Esophagus squamous epithelium (tissue), 5 donors: ENCODE data around the gene FGF16. TPM values are rescaled to one million over a fixed set of nuclear protein-coding genes. Genes with fewer than 3 reads are reported as not detected.

Experiments used
- DNase-seq: peaks from one replicate; lab custom pipeline; 2025; lab: John Stamatoyannopoulos, UW
- H3K27ac ChIP-seq, 4 donors: fragments of 200-600 bp; sonication (generic); one replicate each; pipeline ENCODE4 v1.5.1; 2016 to 2019; ENCODE audit warnings: mild to moderate bottlenecking in 1 of 4
- H3K27me3 ChIP-seq, 4 donors: fragments of 200-600 bp; sonication (generic); 1 replicate in 3 of 4; 2 replicates in 1 of 4; pipeline versions ENCODE4 v1.5.1 to v1.6.0; 2017 to 2021; ENCODE audit warnings: antibody characterized with exemption in 1 of 4
- H3K36me3 ChIP-seq, 3 donors: fragments of 200-600 bp; sonication (generic); one replicate each; pipeline ENCODE4 v1.5.1; 2016 to 2019
- H3K4me1 ChIP-seq, 3 donors: fragments of 200-600 bp; sonication (generic); one replicate each; pipeline ENCODE4 v1.5.1; 2017 to 2019
- H3K4me3 ChIP-seq, 4 donors: fragments of 200-600 bp; sonication (generic); 1 replicate in 3 of 4; 2 replicates in 1 of 4; pipeline ENCODE4 v1.5.1; 2016 to 2019; ENCODE audit warnings: mild to moderate bottlenecking in 2 of 4, moderate library complexity in 1 of 4
- H3K9me3 ChIP-seq, 3 donors: fragments of 200-600 bp; sonication (generic); one replicate each; pipeline ENCODE4 v1.5.1; 2016 to 2019
- POLR2A ChIP-seq, 4 donors: fragments of 450-650 bp; IDR thresholded peaks; one replicate each; pipeline ENCODE4 v1.6.1; 2017; ENCODE audit warnings: antibody characterized with exemption in 4 of 4, mild to moderate bottlenecking in 4 of 4, moderate library complexity in 3 of 4
- WGBS, 2 donors: methylation state at CpG; one replicate each; pipeline ENCODE4 v1.1.5; 2018; 5-methylcytosine and 5-hydroxymethylcytosine counted together
- intact Hi-C: fragments of 100-400 bp; cut with DNase I; formaldehyde crosslinking; loops from one replicate; pipeline ENCODE4 v1.15.0; 2022
- total RNA-seq, 4 donors: library from RNA; depleted of rRNA; stranded (reverse); fragments of >200 nt; gene quantifications; one replicate each; pipeline ENCODE4 v1.1.0, GENCODE V29; 2016
- TF ChIP-seq, protein P1 (sequence below), 6 experiments: fragments of 450-650 bp in 4 of 6; fragments of 200-600 bp in 2 of 6; sonication (generic) in 2 of 6; IDR thresholded peaks; one replicate each; pipeline ENCODE4 v1.5.1; 2016 to 2019; ENCODE audit warnings: antibody characterized with exemption in 6 of 6, mild to moderate bottlenecking in 4 of 6, moderate library complexity in 4 of 6
- donor health status: DM: yes; HTN: yes; CAD: no.

FGF16 gene
- total RNA-seq, 4 donors from 2014 or later: not detected

DNA sequence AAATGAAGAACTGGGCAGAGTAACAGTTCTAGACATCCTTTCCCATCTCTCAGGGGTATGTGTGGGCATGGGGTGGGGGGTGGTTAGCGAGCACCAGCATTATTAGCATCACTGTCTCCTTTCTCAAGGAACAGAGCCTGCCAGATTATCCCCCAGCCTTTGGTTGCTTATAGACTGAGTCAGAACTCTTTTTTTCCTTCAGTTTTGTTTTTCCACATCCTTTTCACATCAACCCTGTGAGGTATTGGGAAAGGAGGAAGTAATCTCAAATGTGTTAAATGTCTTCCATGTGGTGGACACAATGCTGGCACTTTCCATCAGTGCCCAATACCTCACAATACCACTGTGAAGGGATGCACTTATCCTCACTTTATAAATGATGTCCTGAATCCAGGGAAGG, 3.1 kb upstream of the FGF16 start:
- Histone ChIP-seq H3K9me3 (no peaks in the 10 kb centered on the region), H3K4me3 (no peak overlapping the region)
- WGBS, 2 donors: 60% methylated on average over 1 of the region's 1 CpG; no CpG with 5 or more reads in 1 of the 2 donors

DNA sequence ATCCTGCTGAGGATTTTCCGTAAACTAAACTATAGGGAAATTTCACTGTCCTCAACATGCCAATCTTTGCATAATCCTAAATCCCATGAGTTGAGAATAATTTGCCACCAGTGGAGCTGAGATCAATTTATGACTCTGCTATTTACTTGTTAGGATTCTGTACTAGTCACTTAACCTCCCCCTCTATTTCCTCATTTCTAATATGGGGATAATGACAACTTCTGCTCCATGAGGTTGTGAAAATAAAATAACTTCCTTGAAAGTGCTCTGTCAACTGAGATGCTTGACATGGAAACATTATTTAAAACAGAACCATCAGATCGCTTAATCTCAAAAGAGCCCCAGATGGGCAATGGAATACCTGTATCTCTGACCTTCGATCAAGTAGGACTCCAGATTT, 2.6 kb upstream of the FGF16 start:
- peaks cover 0 to 21% (median 0%) of the 10 kb centered on the region in 3 donors for H3K4me1 ChIP-seq
- H3K9me3 ChIP-seq: no peaks in the 10 kb centered on the region
- intact Hi-C loops: no loop called here
- TF ChIP-seq, protein P1, sequence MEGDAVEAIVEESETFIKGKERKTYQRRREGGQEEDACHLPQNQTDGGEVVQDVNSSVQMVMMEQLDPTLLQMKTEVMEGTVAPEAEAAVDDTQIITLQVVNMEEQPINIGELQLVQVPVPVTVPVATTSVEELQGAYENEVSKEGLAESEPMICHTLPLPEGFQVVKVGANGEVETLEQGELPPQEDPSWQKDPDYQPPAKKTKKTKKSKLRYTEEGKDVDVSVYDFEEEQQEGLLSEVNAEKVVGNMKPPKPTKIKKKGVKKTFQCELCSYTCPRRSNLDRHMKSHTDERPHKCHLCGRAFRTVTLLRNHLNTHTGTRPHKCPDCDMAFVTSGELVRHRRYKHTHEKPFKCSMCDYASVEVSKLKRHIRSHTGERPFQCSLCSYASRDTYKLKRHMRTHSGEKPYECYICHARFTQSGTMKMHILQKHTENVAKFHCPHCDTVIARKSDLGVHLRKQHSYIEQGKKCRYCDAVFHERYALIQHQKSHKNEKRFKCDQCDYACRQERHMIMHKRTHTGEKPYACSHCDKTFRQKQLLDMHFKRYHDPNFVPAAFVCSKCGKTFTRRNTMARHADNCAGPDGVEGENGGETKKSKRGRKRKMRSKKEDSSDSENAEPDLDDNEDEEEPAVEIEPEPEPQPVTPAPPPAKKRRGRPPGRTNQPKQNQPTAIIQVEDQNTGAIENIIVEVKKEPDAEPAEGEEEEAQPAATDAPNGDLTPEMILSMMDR (IDR thresholded peaks at IDR 0.05): no peak
- no peak for TF ChIP-seq POLR2A (IDR thresholded peaks at IDR 0.05)
- 63 to 94% methylated on average over 3 of the region's 3 CpGs for WGBS, 2 donors
- no peak overlapping the region for H3K4me3 ChIP-seq
- H3K27me3 ChIP-seq: peaks cover 0 to 8% (median 0%) of the 10 kb centered on the region in 4 donors
- no peak overlapping the region for H3K27ac ChIP-seq
- H3K36me3 ChIP-seq: no peaks in the 10 kb centered on the region
- no peak for DNase-seq

More for the DNA sequence above, 3.1 kb upstream of the FGF16 start:
- H3K27ac ChIP-seq: no peak overlapping the region
- H3K4me1 ChIP-seq: peaks cover 0 to 21% (median 0%) of the 10 kb centered on the region in 3 donors
- TF ChIP-seq POLR2A (IDR thresholded peaks at IDR 0.05): no peak
- TF ChIP-seq, protein P1 (IDR thresholded peaks at IDR 0.05): no peak
- DNase-seq: no peak
- intact Hi-C loops: no loop called here
- H3K27me3 ChIP-seq: peaks cover 0 to 8% (median 0%) of the 10 kb centered on the region in 4 donors
- H3K36me3 ChIP-seq: no peaks in the 10 kb centered on the region

DNA sequence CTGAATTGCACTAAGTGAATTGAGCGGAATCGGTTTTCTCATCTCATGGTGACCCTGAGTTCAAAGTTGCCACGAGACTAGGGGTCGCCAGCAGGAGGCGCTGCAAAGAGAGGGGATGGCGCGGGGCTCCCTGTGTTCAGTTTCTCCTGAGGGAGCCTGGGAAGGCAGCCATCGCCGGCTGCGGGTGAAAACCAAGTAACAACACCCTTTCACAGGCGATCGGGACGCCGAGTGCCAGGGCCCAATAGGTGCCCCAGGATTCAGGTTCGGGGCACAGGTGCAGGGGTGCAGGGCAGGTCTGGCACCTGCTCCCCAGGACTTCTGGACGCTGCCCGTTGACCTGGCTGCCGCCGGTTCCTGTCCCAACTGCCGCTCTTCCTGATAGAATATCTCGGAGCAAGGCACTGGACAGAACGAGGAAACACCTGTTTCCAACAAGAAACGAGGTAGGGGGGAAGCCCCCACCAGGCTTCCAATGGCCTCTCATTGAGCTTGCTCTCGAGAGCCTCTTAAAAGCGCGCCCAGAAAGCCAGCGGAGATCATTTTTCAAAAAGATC, 1.1 kb upstream of the FGF16 start:
- peak overlapping the region in 1 of 4 donors; percentile 19 for H3K27ac ChIP-seq
- peak overlapping the region; percentile 19 to 53 (median 40) for H3K4me3 ChIP-seq
- 25% methylated on average over 19 of the region's 27 CpGs; no CpG with 5 or more reads in 1 of the 2 donors for WGBS, 2 donors
- H3K36me3 ChIP-seq: no peaks in the 10 kb centered on the region
- H3K27me3 ChIP-seq: peaks cover 0 to 8% (median 0%) of the 10 kb centered on the region in 4 donors
- no peaks in the 10 kb centered on the region for H3K9me3 ChIP-seq
- intact Hi-C loops: no loop called here
- TF ChIP-seq, protein P1 (IDR thresholded peaks at IDR 0.05): no peak
- TF ChIP-seq POLR2A (IDR thresholded peaks at IDR 0.05): no peak
- peaks cover 0 to 21% (median 0%) of the 10 kb centered on the region in 3 donors for H3K4me1 ChIP-seq
- DNase-seq: no peak

DNA sequence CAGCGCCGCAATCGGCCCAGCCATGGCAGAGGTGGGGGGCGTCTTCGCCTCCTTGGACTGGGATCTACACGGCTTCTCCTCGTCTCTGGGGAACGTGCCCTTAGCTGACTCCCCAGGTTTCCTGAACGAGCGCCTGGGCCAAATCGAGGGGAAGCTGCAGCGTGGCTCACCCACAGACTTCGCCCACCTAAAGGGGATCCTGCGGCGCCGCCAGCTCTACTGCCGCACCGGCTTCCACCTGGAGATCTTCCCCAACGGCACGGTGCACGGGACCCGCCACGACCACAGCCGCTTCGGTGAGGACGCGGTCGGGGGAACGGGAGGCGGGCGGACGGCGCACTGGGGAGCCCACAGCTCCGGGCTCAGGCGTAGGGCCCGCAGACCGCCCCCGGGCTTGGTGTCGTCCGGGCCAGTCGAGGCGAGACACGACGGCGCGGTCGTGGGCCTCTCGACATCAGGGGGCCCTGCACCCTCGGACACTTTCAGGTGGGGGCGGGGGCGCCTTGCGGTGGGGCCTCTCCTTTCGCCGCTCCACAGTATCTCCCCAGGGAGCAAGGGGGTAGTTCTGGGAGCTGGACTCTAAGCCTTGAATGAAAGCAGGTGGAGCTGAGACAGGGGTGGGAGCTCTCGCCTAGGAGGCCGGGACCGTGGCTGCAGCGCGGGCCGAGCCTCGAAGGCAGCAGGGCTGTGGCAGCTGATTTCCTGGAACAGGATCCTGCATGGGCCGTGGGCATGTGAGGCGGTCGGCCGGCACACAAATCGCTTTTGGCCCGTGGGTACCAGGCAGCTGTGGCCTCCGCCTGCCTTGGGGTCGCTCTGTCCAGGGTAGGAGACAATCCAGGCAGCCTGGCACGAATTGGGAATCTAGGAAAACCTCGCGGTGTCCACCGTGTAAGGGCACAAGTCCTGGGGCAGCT, 722 bp downstream of the FGF16 start:
- H3K27ac ChIP-seq: no peak overlapping the region
- WGBS, 2 donors: no CpG with 5 or more reads among the region's 73 CpGs
- intact Hi-C loops: no loop called here
- peaks cover 0 to 8% (median 0%) of the 10 kb centered on the region in 4 donors for H3K27me3 ChIP-seq
- DNase-seq: no peak
- TF ChIP-seq, protein P1 (IDR thresholded peaks at IDR 0.05): no peak
- TF ChIP-seq POLR2A (IDR thresholded peaks at IDR 0.05): no peak
- H3K36me3 ChIP-seq: no peaks in the 10 kb centered on the region
- H3K4me1 ChIP-seq: peaks cover 0 to 21% (median 0%) of the 10 kb centered on the region in 3 donors
- no peaks in the 10 kb centered on the region for H3K9me3 ChIP-seq
- H3K4me3 ChIP-seq: peak overlapping the region in 2 of 4 donors; percentile 40 to 53

DNA sequence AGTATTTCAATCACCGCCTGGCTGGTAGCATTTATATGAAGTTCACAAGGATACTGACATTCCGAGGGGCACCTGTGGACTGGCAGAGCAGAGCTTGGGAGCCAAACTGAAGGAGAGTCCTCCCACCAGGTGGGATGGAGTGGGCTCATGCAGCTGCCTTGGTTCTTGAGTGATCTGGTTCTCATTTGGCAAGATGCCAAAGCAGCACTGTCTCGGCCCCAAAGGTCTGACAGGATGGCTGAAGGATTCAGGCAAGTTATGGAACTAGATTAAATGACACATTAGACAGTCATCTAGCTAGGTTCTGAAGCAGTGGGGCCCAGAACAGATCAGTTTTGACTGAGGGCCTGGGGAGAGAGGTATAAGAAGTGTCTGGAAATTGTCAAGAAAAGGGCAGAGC, 3.2 kb downstream of the FGF16 start:
- DNase-seq: no peak
- no peaks in the 10 kb centered on the region for H3K36me3 ChIP-seq
- no peak for TF ChIP-seq POLR2A (IDR thresholded peaks at IDR 0.05)
- TF ChIP-seq, protein P1 (IDR thresholded peaks at IDR 0.05): no peak
- H3K4me3 ChIP-seq: no peak overlapping the region
- no peaks in the 10 kb centered on the region for H3K9me3 ChIP-seq
- peaks cover 0 to 21% (median 0%) of the 10 kb centered on the region in 3 donors for H3K4me1 ChIP-seq
- H3K27ac ChIP-seq: no peak overlapping the region
- peaks cover 0 to 8% (median 0%) of the 10 kb centered on the region in 4 donors for H3K27me3 ChIP-seq
- intact Hi-C loops: no loop called here
- WGBS, 2 donors: 90% methylated on average over 3 of the region's 3 CpGs; no CpG with 5 or more reads in 1 of the 2 donors
